A673 (cell line): ENCODE data around the gene WDPCP.

Source experiments
- EZH2 ChIP-seq: fragments of 200-600 bp; sonication (generic); IDR thresholded peaks from 2 replicates; pipeline ENCODE4 v1.6.1; 2017; ENCODE audit warnings: borderline replicate concordance, low read depth, mild to moderate bottlenecking, mixed read lengths, antibody characterized with exemption, low read length; ENCODE audit not compliant: poor library complexity, severe bottlenecking
- TF ChIP-seq, protein P1 (sequence below): fragments of 300-800, 200-600 bp; sonication (generic); conservative IDR thresholded peaks from 2 replicates; pipeline ENCODE4 v1.5.1; 2017; ENCODE audit warnings: low read depth, mild to moderate bottlenecking, antibody characterized with exemption, low read length, moderate library complexity, mixed read lengths

DNA sequence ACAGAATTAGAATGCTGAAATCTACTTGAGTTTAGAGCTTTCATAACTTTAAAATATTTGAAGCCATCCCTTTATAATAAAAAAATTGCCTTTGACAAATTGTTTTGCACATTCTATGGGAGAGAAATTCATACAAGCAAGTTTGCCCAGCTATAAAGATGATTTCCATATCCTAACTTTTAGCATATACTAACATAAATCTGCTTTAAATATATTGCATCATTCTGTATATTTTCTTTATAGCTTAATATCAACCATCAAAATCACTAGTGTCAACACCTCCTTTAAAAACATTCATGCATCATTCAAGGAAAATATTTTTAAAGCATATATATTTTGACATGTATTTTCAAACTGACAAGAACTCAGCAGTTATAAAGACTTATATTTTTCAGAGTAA is 49.9 kb downstream of the WDPCP start:
- no peak for TF ChIP-seq EZH2
- TF ChIP-seq, protein P1, sequence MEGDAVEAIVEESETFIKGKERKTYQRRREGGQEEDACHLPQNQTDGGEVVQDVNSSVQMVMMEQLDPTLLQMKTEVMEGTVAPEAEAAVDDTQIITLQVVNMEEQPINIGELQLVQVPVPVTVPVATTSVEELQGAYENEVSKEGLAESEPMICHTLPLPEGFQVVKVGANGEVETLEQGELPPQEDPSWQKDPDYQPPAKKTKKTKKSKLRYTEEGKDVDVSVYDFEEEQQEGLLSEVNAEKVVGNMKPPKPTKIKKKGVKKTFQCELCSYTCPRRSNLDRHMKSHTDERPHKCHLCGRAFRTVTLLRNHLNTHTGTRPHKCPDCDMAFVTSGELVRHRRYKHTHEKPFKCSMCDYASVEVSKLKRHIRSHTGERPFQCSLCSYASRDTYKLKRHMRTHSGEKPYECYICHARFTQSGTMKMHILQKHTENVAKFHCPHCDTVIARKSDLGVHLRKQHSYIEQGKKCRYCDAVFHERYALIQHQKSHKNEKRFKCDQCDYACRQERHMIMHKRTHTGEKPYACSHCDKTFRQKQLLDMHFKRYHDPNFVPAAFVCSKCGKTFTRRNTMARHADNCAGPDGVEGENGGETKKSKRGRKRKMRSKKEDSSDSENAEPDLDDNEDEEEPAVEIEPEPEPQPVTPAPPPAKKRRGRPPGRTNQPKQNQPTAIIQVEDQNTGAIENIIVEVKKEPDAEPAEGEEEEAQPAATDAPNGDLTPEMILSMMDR: no peak
